Peyer's patch (tissue), 4 donors: ENCODE data around the gene MPHOSPH6.

Experiments used
- POLR2A ChIP-seq, 2 donors: fragments of 450-650 bp; IDR thresholded peaks; one replicate each; pipeline ENCODE4 v1.5.1; 2017; ENCODE audit warnings: antibody characterized with exemption in 2 of 2, mild to moderate bottlenecking in 2 of 2, moderate library complexity in 2 of 2
- TF ChIP-seq, protein P1 (sequence below), 6 experiments: fragments of 450-650 bp in 4 of 6; fragments of 200-600 bp in 2 of 6; sonication (generic) in 1 of 6; IDR thresholded peaks; one replicate each; pipeline ENCODE4 v1.5.1; 2017 to 2019; ENCODE audit warnings: antibody characterized with exemption in 6 of 6, mild to moderate bottlenecking in 3 of 6, moderate library complexity in 1 of 6

DNA sequence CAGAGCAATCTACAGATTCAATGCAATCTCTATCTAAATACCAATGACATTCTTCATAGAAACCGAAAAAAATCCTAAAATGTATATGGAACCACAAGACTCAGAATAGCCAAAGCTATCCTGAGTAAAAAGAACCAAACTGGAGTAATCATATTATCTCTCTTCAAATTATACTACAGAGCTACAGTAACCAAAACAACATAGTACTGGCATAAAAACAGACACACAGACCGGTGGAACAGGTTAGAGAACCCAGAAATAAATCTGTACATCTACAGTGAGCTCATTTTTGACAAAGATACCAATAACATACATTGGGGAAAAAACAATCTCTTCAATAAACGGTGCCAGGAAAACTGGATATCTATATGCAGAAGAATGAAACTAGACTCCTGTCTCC, 45.4 kb downstream of the MPHOSPH6 start:
- TF ChIP-seq, protein P1, sequence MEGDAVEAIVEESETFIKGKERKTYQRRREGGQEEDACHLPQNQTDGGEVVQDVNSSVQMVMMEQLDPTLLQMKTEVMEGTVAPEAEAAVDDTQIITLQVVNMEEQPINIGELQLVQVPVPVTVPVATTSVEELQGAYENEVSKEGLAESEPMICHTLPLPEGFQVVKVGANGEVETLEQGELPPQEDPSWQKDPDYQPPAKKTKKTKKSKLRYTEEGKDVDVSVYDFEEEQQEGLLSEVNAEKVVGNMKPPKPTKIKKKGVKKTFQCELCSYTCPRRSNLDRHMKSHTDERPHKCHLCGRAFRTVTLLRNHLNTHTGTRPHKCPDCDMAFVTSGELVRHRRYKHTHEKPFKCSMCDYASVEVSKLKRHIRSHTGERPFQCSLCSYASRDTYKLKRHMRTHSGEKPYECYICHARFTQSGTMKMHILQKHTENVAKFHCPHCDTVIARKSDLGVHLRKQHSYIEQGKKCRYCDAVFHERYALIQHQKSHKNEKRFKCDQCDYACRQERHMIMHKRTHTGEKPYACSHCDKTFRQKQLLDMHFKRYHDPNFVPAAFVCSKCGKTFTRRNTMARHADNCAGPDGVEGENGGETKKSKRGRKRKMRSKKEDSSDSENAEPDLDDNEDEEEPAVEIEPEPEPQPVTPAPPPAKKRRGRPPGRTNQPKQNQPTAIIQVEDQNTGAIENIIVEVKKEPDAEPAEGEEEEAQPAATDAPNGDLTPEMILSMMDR (IDR thresholded peaks at IDR 0.05): no peak
- TF ChIP-seq POLR2A (IDR thresholded peaks at IDR 0.05): no peak
